Testis (tissue), 2 donors: Measurements from ENCODE around the gene IFT25.

Source experiments
- POLR2A ChIP-seq: fragments of 450-650 bp; IDR thresholded peaks from one replicate; pipeline ENCODE4 v1.6.1; 2017; ENCODE audit warnings: antibody characterized with exemption, mild to moderate bottlenecking, moderate library complexity
- TF ChIP-seq, protein P1 (sequence below), 3 experiments: fragments of 450-650 bp in 2 of 3; fragments of 200-600 bp in 1 of 3; sonication (generic) in 1 of 3; IDR thresholded peaks; one replicate each; pipeline ENCODE4 v1.5.1; 2016 to 2019; ENCODE audit warnings: antibody characterized with exemption in 3 of 3, mild to moderate bottlenecking in 2 of 3, moderate library complexity in 1 of 3

GRCh38 chr1:53963460-53963859 is 18.0 kb upstream of the IFT25 start:
- TF ChIP-seq POLR2A: no peak
- TF ChIP-seq, protein P1, sequence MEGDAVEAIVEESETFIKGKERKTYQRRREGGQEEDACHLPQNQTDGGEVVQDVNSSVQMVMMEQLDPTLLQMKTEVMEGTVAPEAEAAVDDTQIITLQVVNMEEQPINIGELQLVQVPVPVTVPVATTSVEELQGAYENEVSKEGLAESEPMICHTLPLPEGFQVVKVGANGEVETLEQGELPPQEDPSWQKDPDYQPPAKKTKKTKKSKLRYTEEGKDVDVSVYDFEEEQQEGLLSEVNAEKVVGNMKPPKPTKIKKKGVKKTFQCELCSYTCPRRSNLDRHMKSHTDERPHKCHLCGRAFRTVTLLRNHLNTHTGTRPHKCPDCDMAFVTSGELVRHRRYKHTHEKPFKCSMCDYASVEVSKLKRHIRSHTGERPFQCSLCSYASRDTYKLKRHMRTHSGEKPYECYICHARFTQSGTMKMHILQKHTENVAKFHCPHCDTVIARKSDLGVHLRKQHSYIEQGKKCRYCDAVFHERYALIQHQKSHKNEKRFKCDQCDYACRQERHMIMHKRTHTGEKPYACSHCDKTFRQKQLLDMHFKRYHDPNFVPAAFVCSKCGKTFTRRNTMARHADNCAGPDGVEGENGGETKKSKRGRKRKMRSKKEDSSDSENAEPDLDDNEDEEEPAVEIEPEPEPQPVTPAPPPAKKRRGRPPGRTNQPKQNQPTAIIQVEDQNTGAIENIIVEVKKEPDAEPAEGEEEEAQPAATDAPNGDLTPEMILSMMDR (IDR thresholded peaks at IDR 0.05): no peak
